Caco-2 (cell line): ENCODE results near the gene RUSC2. TPM values are rescaled to one million over a fixed set of nuclear protein-coding genes. Genes with fewer than 3 reads are reported as not detected.

Source experiments
- BruUV-seq: library from RNA; stranded (reverse); fragments of 400-500 nt; replicated peaks from 2 replicates; lab custom pipeline; 2021; lab: Mats Ljungman, UMichigan
- CTCF ChIA-PET: fragments of 300-600 bp; sonication (Branson Sonifier 250); formaldehyde crosslinking; loops from one replicate; lab custom pipeline; 2022; ENCODE audit warnings: antibody characterized with exemption; lab: Charles Lee
- POLR2A ChIA-PET: fragments of 300-600 bp; sonication (Branson Sonifier 250); formaldehyde crosslinking; loops from one replicate; lab custom pipeline; 2022; ENCODE audit warnings: antibody characterized with exemption; lab: Charles Lee
- DNase-seq, 2 experiments: peaks; one replicate each; pipeline versions ENCODE4 v3.0.0 to v3.0.0-alpha.2; 2020 to 2022
- H3K27me3 ChIP-seq: replicated peaks from 2 replicates; pipeline ENCODE4 v1.6.0; 2011; ENCODE audit warnings: low read length; ENCODE audit not compliant: control insufficient read depth, insufficient read depth
- H3K36me3 ChIP-seq: 2 replicates; pipeline ENCODE4 v1.5.1; 2011; ENCODE audit warnings: low read length; ENCODE audit not compliant: control insufficient read depth, insufficient read depth
- H3K4me1 ChIP-seq: fragments of 250-450 bp; sonication (Bioruptor Pico); 2 replicates; pipeline ENCODE4 v1.5.1; 2020; ENCODE audit warnings: mild to moderate bottlenecking
- H3K4me3 ChIP-seq: 2 replicates; pipeline ENCODE4 v1.5.1; 2011; ENCODE audit warnings: low read depth, mild to moderate bottlenecking, control low read depth, low read length
- H3K9me3 ChIP-seq: fragments of 250-450 bp; sonication (Bioruptor Pico); 2 replicates; pipeline ENCODE4 v1.5.1; 2020; ENCODE audit warnings: mild to moderate bottlenecking, moderate library complexity
- H3K27ac Mint-ChIP-seq: one replicate; pipeline ENCODE4 v1.8.0; 2022; ENCODE audit warnings: mixed read lengths; ENCODE audit not compliant: unreplicated experiment
- H3K27me3 Mint-ChIP-seq: one replicate; pipeline ENCODE4 v1.8.0; 2022; ENCODE audit warnings: mixed read lengths; ENCODE audit not compliant: insufficient read depth, unreplicated experiment
- H3K36me3 Mint-ChIP-seq: one replicate; pipeline ENCODE4 v1.8.0; 2022; ENCODE audit warnings: mild to moderate bottlenecking, mixed read lengths; ENCODE audit not compliant: insufficient read depth, unreplicated experiment
- H3K4me1 Mint-ChIP-seq: one replicate; pipeline ENCODE4 v1.8.0; 2022; ENCODE audit warnings: low read depth, mixed read lengths; ENCODE audit not compliant: unreplicated experiment
- H3K4me3 Mint-ChIP-seq: one replicate; pipeline ENCODE4 v1.8.0; 2022; ENCODE audit warnings: mild to moderate bottlenecking, moderate library complexity, mixed read lengths; ENCODE audit not compliant: unreplicated experiment
- H3K9me3 Mint-ChIP-seq: one replicate; pipeline ENCODE4 v1.8.0; 2022; ENCODE audit warnings: mixed read lengths; ENCODE audit not compliant: unreplicated experiment
- CTCF ChIP-seq, 2 experiments: fragments of 200-600 bp in 1 of 2; IDR thresholded peaks; 1 replicate in 1 of 2; 2 replicates in 1 of 2; pipeline versions ENCODE4 v1.5.1 to v1.8.0; 2011 to 2022; ENCODE audit warnings: antibody characterized with exemption in 1 of 2, control low read depth in 1 of 2, inconsistent platforms in 1 of 2, low read depth in 1 of 2, low read length in 1 of 2, mild to moderate bottlenecking in 1 of 2, moderate library complexity in 1 of 2; ENCODE audit not compliant: insufficient read depth in 1 of 2, severe bottlenecking in 1 of 2, unreplicated experiment in 1 of 2
- intact Hi-C: fragments of 100-400 bp; cut with micrococcal nuclease; formaldehyde crosslinking; loops from one replicate; pipeline ENCODE4 v1.10.0; 2022; ENCODE audit not compliant: unreplicated experiment
- total RNA-seq: library from RNA; stranded (reverse); gene quantifications from 2 replicates; pipeline ENCODE4 v1.2.3, GENCODE V29; 2022

Gene RUSC2
- total RNA-seq, 1 experiment from 2014 or later, result 13.0 TPM

GRCh38 chr9:35537913-35538312 lies 48.0 kb downstream of the RUSC2 start:
- BruUV-seq, result no TSS peak
- ChIA-PET CTCF (no interaction called here), POLR2A (interaction anchor here (0.6 kb wide), 1 partner anchor 56 kb away, joined by 4 read pairs; no protein-coding TSS in a partner anchor)
- no peak overlapping the region for H3K27ac Mint-ChIP-seq
- no peak for DNase-seq
- H3K9me3 ChIP-seq, result no peaks in the 10 kb centered on the region
- intact Hi-C loops, result no loop called here
- no peaks in the 10 kb centered on the region for H3K27me3 ChIP-seq
- H3K4me3 ChIP-seq, result no peak overlapping the region
- H3K36me3 Mint-ChIP-seq, result peaks cover 4% of the 10 kb centered on the region
- H3K27me3 Mint-ChIP-seq, result no peaks in the 10 kb centered on the region
- no peak for TF ChIP-seq CTCF (IDR thresholded peaks at IDR 0.05; ENCODE audit: insufficient read depth in 1 of 2, low read depth in 1 of 2, low read length in 1 of 2, severe bottlenecking in 1 of 2, unreplicated experiment in 1 of 2)
- H3K36me3 ChIP-seq, result no peaks in the 10 kb centered on the region
- no peak overlapping the region for H3K4me3 Mint-ChIP-seq
- H3K4me1 ChIP-seq, result no peaks in the 10 kb centered on the region
- H3K4me1 Mint-ChIP-seq, result no peaks in the 10 kb centered on the region
- no peaks in the 10 kb centered on the region for H3K9me3 Mint-ChIP-seq

GRCh38 chr9:35538361-35539234 lies 48.7 kb downstream of the RUSC2 start:
- Histone ChIP-seq H3K27me3 (no peaks in the 10 kb centered on the region), H3K9me3 (no peaks in the 10 kb centered on the region), H3K36me3 (no peaks in the 10 kb centered on the region), H3K4me1 (no peaks in the 10 kb centered on the region), H3K4me3 (no peak overlapping the region)
- TF ChIP-seq CTCF (IDR thresholded peaks at IDR 0.05; ENCODE audit: insufficient read depth in 1 of 2, low read depth in 1 of 2, low read length in 1 of 2, severe bottlenecking in 1 of 2, unreplicated experiment in 1 of 2), result no peak
- no TSS peak for BruUV-seq
- DNase-seq, result no peak
- Mint-ChIP-seq H3K4me3 (no peak overlapping the region), H3K36me3 (peaks cover 4% of the 10 kb centered on the region), H3K27ac (no peak overlapping the region), H3K27me3 (no peaks in the 10 kb centered on the region), H3K9me3 (no peaks in the 10 kb centered on the region), H3K4me1 (no peaks in the 10 kb centered on the region)
- CTCF ChIA-PET, result no interaction called here
- POLR2A ChIA-PET, result interaction anchor here (0.6 kb wide), 1 partner anchor 57 kb away, joined by 4 read pairs; no protein-coding TSS in a partner anchor
- intact Hi-C loops, result loop anchor here (1.0 kb wide), 1 partner anchor 48 kb away; the partner anchor contains the start of gene RUSC2

Other genes with a start within 250 kb of the RUSC2 start
- gene TESK1, start 115.2 kb downstream of the RUSC2 start, total RNA-seq, result 27.9 and 30.1 TPM in 2 replicates
- 0.70 and 0.95 TPM in 2 replicates for gene CD72, start 128.3 kb downstream of the RUSC2 start, total RNA-seq
- not detected in 2 replicates for gene SIT1, start 160.8 kb downstream of the RUSC2 start, total RNA-seq
- 10,161 and 10,726 TPM in 2 replicates for gene RMRP, start 167.9 kb downstream of the RUSC2 start, total RNA-seq
- gene CCDC107, start 168.2 kb downstream of the RUSC2 start, total RNA-seq, result 11.8 and 12.1 TPM in 2 replicates
- gene ARHGEF39, start 175.1 kb downstream of the RUSC2 start, total RNA-seq, result 31.4 and 32.8 TPM in 2 replicates
- not detected in 2 replicates for gene CA9, start 183.8 kb downstream of the RUSC2 start, total RNA-seq
- 21.8 and 26.5 TPM in 2 replicates for gene TPM2, start 199.8 kb downstream of the RUSC2 start, total RNA-seq
- 147 and 165 TPM in 2 replicates for gene TLN1, start 242.1 kb downstream of the RUSC2 start, total RNA-seq
- 50.4 and 54.1 TPM in 2 replicates for gene CREB3, start 242.6 kb downstream of the RUSC2 start, total RNA-seq